H9 (cell line): ENCODE data around the gene TCEAL1. TPM values are rescaled to one million over a fixed set of nuclear protein-coding genes. Genes with fewer than 3 reads are reported as not detected.

Experiments
- DNase-seq: peaks from one replicate; pipeline ENCODE4 v3.0.0-alpha.2; 2017
- H2AFZ ChIP-seq: one replicate; pipeline ENCODE4 v1.6.1; 2013; ENCODE audit warnings: mild to moderate bottlenecking, low read length, control low read depth, moderate library complexity
- H2AK5ac ChIP-seq: 2 replicates; pipeline ENCODE4 v1.6.1; 2013; ENCODE audit warnings: low read length, control low read depth, mixed read lengths; ENCODE audit not compliant: insufficient read length
- H2BK120ac ChIP-seq: one replicate; pipeline ENCODE4 v1.6.1; 2013; ENCODE audit warnings: low read depth, mild to moderate bottlenecking, low read length, control low read depth, inconsistent platforms; ENCODE audit not compliant: poor library complexity, severe bottlenecking
- H2BK12ac ChIP-seq: 2 replicates; pipeline ENCODE4 v1.6.1; 2013; ENCODE audit warnings: low read length, control low read depth, mixed read lengths, low read depth; ENCODE audit not compliant: insufficient read length
- H2BK15ac ChIP-seq: 2 replicates; pipeline ENCODE4 v1.6.1; 2013; ENCODE audit warnings: low read depth, low read length, control low read depth
- H2BK20ac ChIP-seq: one replicate; pipeline ENCODE4 v1.6.1; 2013; ENCODE audit warnings: low read depth, mild to moderate bottlenecking, low read length, control low read depth, inconsistent platforms; ENCODE audit not compliant: poor library complexity, severe bottlenecking
- H2BK5ac ChIP-seq: 2 replicates; pipeline ENCODE4 v1.6.1; 2013; ENCODE audit warnings: low read length, control low read depth, mixed read lengths; ENCODE audit not compliant: insufficient read length
- H3K14ac ChIP-seq: 2 replicates; pipeline ENCODE4 v1.6.1; 2013; ENCODE audit warnings: low read length, control low read depth; ENCODE audit not compliant: insufficient read depth
- H3K18ac ChIP-seq: 2 replicates; pipeline ENCODE4 v1.6.1; 2013; ENCODE audit warnings: low read depth, mild to moderate bottlenecking, mixed read lengths, low read length, control low read depth; ENCODE audit not compliant: insufficient read length
- H3K23ac ChIP-seq: 2 replicates; pipeline ENCODE4 v1.6.1; 2013; ENCODE audit warnings: low read length, control low read depth, mixed read lengths, low read depth; ENCODE audit not compliant: insufficient read length
- H3K23me2 ChIP-seq: 2 replicates; pipeline ENCODE4 v1.6.1; 2013; ENCODE audit warnings: low read depth, mild to moderate bottlenecking, mixed read lengths, low read length, control low read depth; ENCODE audit not compliant: insufficient read length, poor library complexity, severe bottlenecking
- H3K27ac ChIP-seq: 2 replicates; pipeline ENCODE4 v1.5.1; 2013; ENCODE audit warnings: low read length, control low read depth, mixed read lengths, low read depth; ENCODE audit not compliant: insufficient read length
- H3K27me3 ChIP-seq: 2 replicates; pipeline ENCODE4 v1.6.1; 2013; ENCODE audit warnings: low read length, control low read depth, inconsistent platforms; ENCODE audit not compliant: insufficient read depth
- H3K4ac ChIP-seq: 2 replicates; pipeline ENCODE4 v1.6.1; 2013; ENCODE audit warnings: low read depth, mild to moderate bottlenecking, control low read depth, inconsistent platforms, low read length, moderate library complexity
- H3K4me1 ChIP-seq: 2 replicates; pipeline ENCODE4 v1.6.1; 2013; ENCODE audit warnings: low read length, control low read depth, inconsistent platforms; ENCODE audit not compliant: insufficient read depth
- H3K4me2 ChIP-seq: 2 replicates; pipeline ENCODE4 v1.6.1; 2013; ENCODE audit warnings: low read length, control low read depth, mixed read lengths; ENCODE audit not compliant: insufficient read length, insufficient read depth
- H3K56ac ChIP-seq: 2 replicates; pipeline ENCODE4 v1.6.1; 2013; ENCODE audit warnings: low read depth, mild to moderate bottlenecking, mixed read lengths, low read length, control low read depth; ENCODE audit not compliant: insufficient read length
- H3K79me1 ChIP-seq: 2 replicates; pipeline ENCODE4 v1.6.1; 2013; ENCODE audit warnings: low read depth, mild to moderate bottlenecking, moderate library complexity, low read length, control low read depth, inconsistent platforms; ENCODE audit not compliant: insufficient read depth, poor library complexity, severe bottlenecking
- H3K79me2 ChIP-seq: 2 replicates; pipeline ENCODE4 v1.6.1; 2013; ENCODE audit warnings: low read length, control low read depth, inconsistent platforms; ENCODE audit not compliant: insufficient read depth
- H3K9ac ChIP-seq: 2 replicates; pipeline ENCODE4 v1.6.1; 2013; ENCODE audit warnings: low read length, control low read depth, mixed read lengths; ENCODE audit not compliant: insufficient read length; ENCODE audit errors: extremely low read depth
- H3K9me3 ChIP-seq: one replicate; pipeline ENCODE4 v1.6.1; 2013; ENCODE audit warnings: low read depth, low read length, inconsistent platforms; ENCODE audit not compliant: control insufficient read depth
- H3T11ph ChIP-seq: one replicate; pipeline ENCODE4 v1.6.1; 2013; ENCODE audit warnings: mild to moderate bottlenecking, low read length, control low read depth, inconsistent platforms
- H4K20me1 ChIP-seq: one replicate; pipeline ENCODE4 v1.6.1; 2013; ENCODE audit not compliant: control insufficient read depth, insufficient read length, insufficient read depth
- H4K5ac ChIP-seq: 2 replicates; pipeline ENCODE4 v1.6.1; 2013; ENCODE audit warnings: low read depth, mild to moderate bottlenecking, mixed read lengths, low read length, control low read depth; ENCODE audit not compliant: insufficient read length
- H4K8ac ChIP-seq: replicated peaks from 2 replicates; pipeline ENCODE4 v1.6.1; 2013; ENCODE audit warnings: low read length, control low read depth, mixed read lengths, low read depth; ENCODE audit not compliant: insufficient read length
- H4K91ac ChIP-seq: 2 replicates; pipeline ENCODE4 v1.6.1; 2013; ENCODE audit warnings: low read depth, mild to moderate bottlenecking, moderate library complexity, mixed read lengths, low read length, control low read depth; ENCODE audit not compliant: insufficient read length
- H3K27ac Mint-ChIP-seq, 3 experiments: 2 replicates in 2 of 3; 3 replicates in 1 of 3; pipeline ENCODE4 v1.8.0; 2020 to 2021; ENCODE audit warnings: mixed read lengths in 3 of 3, mild to moderate bottlenecking in 1 of 3, moderate library complexity in 1 of 3
- H3K27me3 Mint-ChIP-seq: 2 replicates; pipeline ENCODE4 v1.8.0; 2021; ENCODE audit warnings: low read depth, mild to moderate bottlenecking, moderate library complexity, mixed read lengths
- H3K36me3 Mint-ChIP-seq, 3 experiments: 2 replicates in 2 of 3; 3 replicates in 1 of 3; pipeline ENCODE4 v1.8.0; 2020 to 2021; ENCODE audit warnings: low read depth in 3 of 3, mixed read lengths in 3 of 3; ENCODE audit not compliant: insufficient read depth in 1 of 3
- H3K4me1 Mint-ChIP-seq, 2 experiments: 2 replicates each; pipeline ENCODE4 v1.8.0; 2020; ENCODE audit warnings: mixed read lengths in 2 of 2
- H3K4me3 Mint-ChIP-seq, 2 experiments: 2 replicates in 1 of 2; 3 replicates in 1 of 2; pipeline ENCODE4 v1.8.0; 2020 to 2021; ENCODE audit warnings: mild to moderate bottlenecking in 2 of 2, mixed read lengths in 2 of 2, moderate library complexity in 1 of 2
- H3K9me3 Mint-ChIP-seq, 2 experiments: 2 replicates in 1 of 2; 3 replicates in 1 of 2; pipeline ENCODE4 v1.8.0; 2020; ENCODE audit warnings: mild to moderate bottlenecking in 2 of 2, mixed read lengths in 2 of 2, moderate library complexity in 1 of 2
- CTCF ChIP-seq: fragments of 200-600 bp; sonication (generic); conservative IDR thresholded peaks from 3 replicates; pipeline ENCODE4 v1.8.0; 2021; ENCODE audit warnings: antibody characterized with exemption, mild to moderate bottlenecking
- total RNA-seq: library from RNA; stranded (reverse); gene quantifications from 2 replicates; pipeline ENCODE4 v1.2.1, GENCODE V29; 2021

The TCEAL1 gene
- total RNA-seq, 1 experiment from 2014 or later = 3.0 TPM

DNA sequence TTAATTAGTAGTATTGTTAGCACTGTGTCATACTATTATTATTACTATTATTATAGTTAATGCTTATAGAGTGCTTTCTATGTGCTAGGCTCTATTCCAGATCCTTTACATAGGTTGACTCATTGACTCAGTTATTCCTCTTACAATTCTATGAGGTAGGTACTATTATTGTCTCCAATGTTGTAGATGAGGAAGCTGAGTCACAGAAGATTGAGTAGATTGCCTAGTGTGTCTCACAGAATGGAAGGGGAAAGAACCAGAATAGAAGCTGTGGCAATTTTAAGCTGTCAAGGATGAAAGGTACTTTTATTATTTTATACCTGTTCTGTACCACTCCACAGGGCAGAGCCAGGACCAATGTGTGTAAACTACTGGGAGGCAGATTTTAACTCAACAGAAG, 1.9 kb upstream of the TCEAL1 start:
- Histone ChIP-seq H4K5ac (no peak overlapping the region), H3K14ac (no peak overlapping the region), H3K23me2 (peaks cover 4% of the 10 kb centered on the region), H4K8ac (no peak overlapping the region), H2AK5ac (no peak overlapping the region), H3K27me3 (no peaks in the 10 kb centered on the region), H3K79me2 (no peaks in the 10 kb centered on the region), H3K23ac (no peak overlapping the region), H2BK12ac (no peak overlapping the region), H4K91ac (no peak overlapping the region), H3K56ac (no peak overlapping the region), H2BK5ac (no peak overlapping the region), H3K18ac (no peak overlapping the region), H2BK20ac (no peak overlapping the region), H3K4ac (no peak overlapping the region), H3K9me3 (no peaks in the 10 kb centered on the region), H3T11ph (no peak overlapping the region), H4K20me1 (no peaks in the 10 kb centered on the region), H3K27ac (no peak overlapping the region), H3K79me1 (no peaks in the 10 kb centered on the region), H2AFZ (no peak overlapping the region), H3K9ac (no peak overlapping the region), H3K4me2 (no peak overlapping the region), H2BK15ac (no peak overlapping the region), H2BK120ac (no peak overlapping the region), H3K4me1 (no peaks in the 10 kb centered on the region; the same call in 1 of the 2 replicates)
- peaks cover 6 to 11% of the 10 kb centered on the region in 2 experiments; a peak in 3 of 4 replicates for H3K4me1 Mint-ChIP-seq
- no peak overlapping the region for H3K27ac Mint-ChIP-seq
- no peaks in the 10 kb centered on the region for H3K27me3 Mint-ChIP-seq
- DNase-seq = no peak
- no peak for TF ChIP-seq CTCF
- H3K9me3 Mint-ChIP-seq = peaks cover 0 to 19% of the 10 kb centered on the region in 2 experiments; a peak in 2 of 5 replicates
- no peaks in the 10 kb centered on the region for H3K36me3 Mint-ChIP-seq
- no peak overlapping the region for H3K4me3 Mint-ChIP-seq
